Smooth muscle cell of the brain vasculature (primary cell): ENCODE results near the gene NMNAT3.
"Not testable (repeated sequence)": the region's sequence is repeated elsewhere in the genome, so short reads cannot be mapped to it uniquely, and the experiment has no call there.

Experiments used
- DNase-seq: peaks from one replicate; pipeline ENCODE4 v3.0.0-alpha.2; 2012; ENCODE audit warnings: low read depth, low spot score

The NMNAT3 gene

DNA sequence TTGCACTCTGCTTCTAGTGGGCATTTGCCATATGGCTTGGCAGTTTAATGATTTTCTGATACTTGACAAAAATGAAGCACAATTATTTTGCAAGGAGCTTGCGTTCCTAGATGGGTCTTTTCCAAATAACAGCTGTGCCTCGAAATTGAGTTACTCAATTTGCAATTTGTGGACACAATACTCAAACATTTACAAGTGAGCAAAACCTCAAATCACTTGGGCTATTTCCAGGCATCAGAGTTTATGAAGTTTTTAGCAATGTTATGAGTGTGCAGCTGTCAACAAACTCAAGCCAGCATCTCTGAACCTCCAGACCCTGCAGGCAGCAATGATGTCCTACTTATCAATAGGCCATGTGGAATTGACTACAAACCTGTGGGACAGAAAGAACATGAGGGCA, 41.3 kb downstream of the NMNAT3 start:
- DNase-seq = no peak

DNA sequence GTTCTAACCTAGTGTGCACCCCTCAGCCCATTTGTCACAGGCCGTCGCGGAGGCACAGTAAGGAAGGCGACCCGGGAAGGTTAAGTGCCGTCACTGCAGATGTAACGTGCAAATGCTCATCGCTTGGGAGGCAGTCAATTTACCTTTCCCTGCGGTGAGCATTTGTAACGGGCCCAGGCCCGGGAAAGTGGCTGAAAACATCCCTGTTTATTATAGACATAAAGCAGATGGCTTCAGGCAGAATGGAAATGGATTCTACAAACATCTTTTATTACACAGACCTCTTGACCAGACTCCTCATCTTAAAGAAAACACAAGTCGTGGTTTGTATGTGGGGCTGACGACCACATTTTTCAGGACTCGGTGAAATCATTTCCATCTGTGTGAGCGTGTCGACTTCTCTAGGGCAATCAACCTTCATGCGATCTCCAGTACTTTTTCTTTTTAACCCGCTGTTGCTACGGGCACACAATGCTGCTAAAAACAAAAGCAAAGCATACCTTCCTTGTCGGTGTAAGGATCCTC, 43.6 kb downstream of the NMNAT3 start:
- no peak for DNase-seq

DNA sequence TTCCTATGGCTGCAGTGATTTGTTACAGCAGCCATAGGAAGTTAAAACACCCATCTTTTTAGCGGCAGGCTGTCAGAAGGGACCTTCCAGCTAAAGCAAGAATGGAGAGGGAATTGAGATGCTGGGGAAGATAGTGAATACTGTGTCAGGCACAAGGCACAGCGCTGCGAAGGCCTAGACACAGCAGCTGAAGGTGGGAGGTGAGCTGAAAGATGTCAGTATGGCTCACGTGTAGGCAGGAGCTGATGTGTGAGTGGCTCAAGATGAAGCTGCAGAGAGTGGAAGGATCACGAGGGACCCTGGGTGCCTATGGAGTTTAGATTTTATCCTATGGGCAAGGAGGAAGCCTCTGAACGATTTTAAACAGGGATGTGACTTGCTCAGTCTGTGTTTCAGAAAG, 44.3 kb downstream of the NMNAT3 start:
- DNase-seq = no peak

DNA sequence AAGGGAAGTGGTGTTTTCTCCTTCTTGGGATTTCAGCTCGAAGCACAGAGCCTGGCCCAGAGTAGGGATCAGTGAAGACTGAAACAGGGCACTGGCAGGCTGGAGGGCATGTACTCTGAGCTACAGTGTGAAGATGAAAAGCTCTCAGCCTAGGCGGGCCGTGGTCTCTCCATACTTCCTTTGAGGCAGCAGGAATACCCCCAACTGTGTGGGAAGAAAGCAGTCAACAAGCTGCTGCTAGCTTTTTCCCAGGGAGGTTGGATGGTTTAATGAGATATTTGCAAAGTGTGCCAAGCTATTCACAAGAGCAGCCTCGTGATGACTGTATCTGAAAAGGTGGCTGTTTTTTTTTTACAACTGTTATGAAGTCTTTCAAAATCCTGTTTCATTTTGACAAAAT, 47.2 kb downstream of the NMNAT3 start:
- DNase-seq = peak; percentile 12

DNA sequence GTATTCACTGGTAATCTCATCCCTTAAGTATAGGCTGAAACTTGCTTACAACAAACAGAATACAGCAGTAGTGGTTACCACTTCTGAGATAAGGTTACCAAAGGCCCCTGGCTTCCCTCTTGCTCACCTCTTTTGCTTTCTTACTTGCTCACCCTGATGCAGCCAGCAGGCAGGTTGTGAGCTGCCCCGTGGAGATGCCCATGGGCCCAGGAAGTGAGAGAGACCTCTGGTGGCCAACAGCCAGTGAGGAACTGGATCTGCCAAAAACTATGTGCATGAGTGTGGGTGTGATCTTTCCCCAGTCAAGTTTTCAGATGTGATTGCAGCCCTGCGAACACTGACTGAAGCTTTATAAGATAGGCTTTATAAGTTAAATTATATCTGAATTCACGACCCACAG, 48.7 kb downstream of the NMNAT3 start:
- no peak for DNase-seq

DNA sequence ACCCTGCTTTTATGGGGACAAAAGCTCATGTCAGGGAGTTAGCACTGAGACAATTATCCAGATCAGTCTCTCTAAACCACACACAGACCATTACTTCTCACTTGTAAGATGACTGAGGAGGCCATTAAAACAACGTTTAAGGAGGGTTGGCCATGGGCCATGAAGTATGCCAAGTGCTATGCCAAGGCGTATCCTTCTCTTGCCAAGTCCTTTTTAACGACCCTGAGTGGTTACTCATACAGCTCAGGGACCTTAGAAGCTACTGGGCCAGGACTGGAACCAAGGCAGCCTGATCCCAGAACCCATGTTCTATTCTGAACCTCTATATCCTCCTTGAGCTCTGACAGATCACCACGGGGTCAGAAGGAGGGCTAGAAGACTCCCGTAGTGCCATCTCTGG, 50.0 kb downstream of the NMNAT3 start:
- DNase-seq = no peak

DNA sequence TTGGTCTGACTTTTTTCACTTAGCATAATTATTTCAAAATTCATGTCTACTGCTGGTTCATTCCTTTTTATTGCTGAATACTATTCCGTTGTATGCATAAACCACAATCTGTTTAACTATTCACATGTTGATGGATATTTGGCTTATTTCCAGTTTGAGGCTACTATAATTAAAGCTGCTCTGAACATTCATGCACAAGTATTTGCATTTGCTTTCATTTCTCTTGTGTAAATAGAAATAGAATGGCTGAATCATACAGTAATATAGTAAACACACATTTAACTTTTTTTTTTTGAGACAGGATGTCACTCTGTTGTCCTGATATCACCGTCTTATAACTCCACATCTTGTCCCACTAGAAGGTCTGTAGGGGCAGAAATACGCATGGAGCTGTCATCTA, 57.3 kb downstream of the NMNAT3 start:
- DNase-seq = no peak

DNA sequence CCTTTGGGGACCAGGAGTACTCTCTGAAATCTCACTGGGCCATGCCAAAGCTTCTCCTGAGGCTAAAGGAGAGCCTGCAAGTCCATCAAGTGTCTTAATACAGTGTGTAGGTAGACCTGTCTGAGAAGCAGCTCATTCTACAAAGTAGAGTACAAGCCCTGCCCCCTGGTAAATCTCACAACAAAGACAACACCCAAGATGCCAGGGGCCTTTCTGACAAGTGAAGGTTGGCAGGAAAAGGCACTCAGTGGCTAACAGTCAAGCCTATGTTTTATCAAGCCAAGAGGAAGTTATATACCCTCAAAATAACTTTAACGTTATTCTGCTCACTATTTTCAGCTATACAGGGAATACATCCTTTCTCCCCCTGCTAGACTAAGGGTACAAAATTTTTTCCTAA, 58.3 kb downstream of the NMNAT3 start:
- DNase-seq = no peak

DNA sequence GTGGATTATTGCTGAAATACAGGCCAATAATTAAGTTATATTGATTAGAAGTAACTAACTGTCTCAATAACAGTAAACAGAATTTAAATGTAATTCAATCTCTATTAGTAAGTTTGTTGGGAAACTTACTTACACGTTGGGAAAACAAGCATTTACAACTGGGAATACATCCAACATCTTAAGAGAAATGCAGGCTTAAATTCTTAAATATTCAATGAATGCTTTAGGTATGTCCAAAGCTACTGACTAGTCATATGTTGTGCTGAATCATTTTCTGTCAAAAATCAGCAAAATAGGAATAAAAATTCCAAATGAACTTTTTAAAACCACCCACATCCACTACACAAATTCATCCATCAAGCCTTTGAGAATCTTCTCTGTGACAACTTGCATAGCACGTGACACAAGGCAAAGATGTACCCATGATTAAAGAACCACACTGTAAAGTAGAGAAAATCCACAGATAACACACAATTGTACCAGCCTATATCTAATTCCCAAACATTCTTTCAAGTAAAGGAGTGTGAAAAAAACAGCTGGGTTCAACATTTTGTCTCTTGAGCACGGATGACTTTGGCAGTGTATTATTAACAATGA, 60.0 kb downstream of the NMNAT3 start:
- DNase-seq = no peak

DNA sequence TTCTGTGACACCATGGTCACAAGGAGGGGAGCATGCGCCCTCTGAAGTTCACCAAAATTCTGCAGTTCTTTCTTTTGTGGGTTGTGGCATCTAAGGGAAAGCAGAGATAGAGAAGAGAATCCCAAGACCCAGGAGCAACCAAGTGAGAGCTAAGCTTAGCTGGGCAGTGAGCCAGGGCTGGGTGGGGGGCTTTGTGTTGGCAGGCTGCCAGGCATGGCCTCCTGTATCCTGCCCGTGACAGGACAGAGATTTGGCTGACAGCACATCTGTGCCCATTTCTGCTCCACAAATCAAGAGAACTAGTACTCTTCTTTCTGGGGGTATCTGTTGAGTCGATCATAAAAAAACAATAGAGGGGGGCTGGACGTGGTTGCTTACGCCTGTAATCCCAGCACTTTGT, 66.2 kb downstream of the NMNAT3 start:
- no peak for DNase-seq

DNA sequence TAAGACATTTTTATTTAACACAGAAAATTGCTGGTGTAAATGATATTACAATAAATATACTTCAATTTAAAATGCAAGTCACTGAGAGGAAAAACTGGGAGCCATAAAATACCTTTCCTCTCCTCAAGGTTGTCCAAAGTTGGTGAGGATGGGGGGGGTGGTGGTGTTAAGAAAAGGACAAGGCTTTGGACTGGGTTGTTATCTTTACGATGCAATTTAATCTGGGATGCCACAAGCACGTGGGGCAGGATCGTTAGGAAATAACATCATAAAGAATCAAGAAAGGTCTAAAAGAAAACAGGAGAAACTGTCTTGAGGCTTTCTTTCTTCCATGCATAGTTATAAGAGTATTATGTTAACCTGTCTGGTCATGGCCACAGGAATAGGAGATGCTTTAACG, 66.9 kb downstream of the NMNAT3 start:
- no peak for DNase-seq

DNA sequence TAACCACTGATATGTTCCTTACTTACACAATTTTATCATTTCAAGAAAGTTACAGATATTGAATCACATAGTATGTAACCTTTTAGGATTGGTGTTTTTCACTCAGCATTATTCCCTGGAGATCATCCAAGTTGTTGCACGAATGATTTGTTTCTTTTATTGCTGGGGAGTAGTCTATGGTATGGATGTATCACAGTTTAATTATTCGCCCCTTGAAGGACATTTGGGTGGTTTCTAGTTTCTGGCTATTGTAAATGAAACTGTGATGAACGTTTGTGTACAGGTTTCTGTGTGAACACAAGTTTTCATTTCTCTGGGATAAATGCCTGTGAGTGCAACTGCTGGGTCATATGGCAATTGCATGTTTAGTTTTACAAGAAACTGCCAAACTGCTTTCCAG, 68.8 kb downstream of the NMNAT3 start:
- DNase-seq = no peak

DNA sequence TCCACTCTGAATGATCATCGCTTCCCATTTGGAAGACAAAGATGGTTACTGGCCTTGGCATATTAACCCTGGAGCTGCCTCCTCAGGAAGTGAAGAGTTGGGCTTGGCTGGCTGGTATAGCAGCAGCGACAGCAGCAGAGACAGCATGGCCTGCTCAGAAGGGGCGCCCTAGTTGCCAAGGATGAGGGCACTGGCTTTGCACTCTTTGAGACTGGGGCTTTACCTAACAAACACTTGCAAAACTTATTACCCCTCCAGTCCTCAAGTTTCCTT, 69.7 kb downstream of the NMNAT3 start:
- DNase-seq = no peak

DNA sequence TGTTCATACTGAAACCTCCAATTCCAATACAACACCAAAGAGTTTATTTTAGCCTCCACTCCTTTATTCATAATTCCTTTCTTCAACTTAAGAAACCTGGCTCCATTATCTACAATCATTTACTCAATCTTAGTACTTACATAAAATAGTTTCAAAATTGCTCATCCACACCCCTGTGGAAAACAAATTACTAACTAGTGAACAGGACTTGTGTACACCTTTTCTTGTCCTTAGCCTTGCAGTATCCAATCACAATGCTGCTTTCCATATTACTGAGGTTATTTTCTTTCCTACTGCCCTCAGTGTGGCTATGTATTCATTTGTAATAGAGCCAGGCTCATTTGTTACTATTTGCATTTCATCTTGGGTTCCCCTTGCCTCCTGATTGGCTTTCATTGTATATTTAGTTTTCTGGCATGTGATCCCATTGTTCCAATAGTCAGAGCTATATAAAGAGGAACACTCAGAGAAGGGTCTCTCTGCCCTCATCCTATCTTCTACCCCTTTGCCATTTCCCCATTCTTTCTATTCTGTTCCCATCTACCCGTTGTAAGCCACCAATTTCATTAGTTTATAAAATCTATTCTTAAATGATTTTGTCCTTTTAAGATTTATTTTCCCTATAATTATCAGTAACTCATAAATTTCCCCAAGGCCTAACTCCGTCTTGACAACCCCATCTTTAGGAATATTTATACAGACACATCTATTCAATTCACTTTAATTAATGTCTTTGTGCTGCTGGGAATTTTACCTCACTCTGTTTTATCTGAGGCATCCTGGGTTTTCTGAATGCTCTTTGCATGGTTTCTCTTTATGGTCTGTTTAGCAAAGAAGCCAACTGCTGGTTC, 70.3 kb downstream of the NMNAT3 start:
- no peak for DNase-seq

DNA sequence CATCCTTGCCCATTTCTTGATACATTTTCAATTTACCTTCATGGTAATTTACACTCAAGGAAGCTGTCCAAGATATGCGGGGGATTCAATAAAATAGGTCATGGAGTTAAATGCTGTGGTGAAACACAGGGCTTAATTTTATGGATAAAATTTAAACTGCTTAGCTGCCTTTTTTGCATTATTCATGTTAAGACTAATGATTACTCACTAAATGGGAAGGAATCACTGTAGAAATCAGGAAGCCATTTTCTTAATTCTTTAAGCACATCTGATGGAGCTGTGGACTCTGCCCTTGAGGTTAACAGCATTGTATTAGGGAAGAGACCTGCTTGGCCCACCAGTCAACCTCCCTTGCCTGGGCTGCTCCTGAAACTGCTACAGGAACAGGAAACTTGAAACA, 75.8 kb downstream of the NMNAT3 start:
- DNase-seq = no peak

DNA sequence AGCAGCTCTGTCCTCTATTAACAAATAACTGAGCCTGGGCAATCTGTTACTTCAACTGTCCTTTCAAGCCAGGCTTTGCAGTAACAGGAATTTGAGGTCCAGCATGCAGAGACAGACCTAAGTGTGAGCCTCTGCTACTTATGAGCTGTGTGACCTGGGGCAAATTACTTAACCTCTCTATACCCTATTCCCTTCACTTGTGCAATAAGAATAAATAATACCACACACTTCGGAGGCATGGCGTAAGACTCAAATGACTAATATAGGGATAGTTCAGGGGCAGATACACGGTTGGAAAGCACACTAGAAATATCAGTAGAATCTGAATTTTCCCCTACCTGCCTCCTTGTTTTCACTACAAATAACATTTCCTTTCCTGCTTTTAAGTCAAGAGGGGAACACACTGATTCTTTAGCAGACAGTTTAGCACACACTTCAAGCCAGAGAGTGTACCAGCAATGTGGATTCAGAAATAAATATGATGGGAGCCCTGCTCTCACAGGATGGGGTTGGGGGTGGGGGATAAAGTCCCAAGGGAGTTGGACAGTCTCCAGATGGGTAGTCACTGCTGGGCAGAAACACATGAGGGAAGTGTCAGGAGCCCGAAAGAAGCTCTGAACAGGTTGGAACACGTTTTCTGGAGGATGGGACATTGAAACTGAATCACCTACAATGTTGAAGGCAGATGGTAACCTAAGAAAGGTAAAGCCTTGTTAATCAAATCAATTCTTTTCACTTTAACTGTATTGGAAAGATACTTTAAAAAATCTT, 76.4 kb downstream of the NMNAT3 start:
- DNase-seq = no peak

DNA sequence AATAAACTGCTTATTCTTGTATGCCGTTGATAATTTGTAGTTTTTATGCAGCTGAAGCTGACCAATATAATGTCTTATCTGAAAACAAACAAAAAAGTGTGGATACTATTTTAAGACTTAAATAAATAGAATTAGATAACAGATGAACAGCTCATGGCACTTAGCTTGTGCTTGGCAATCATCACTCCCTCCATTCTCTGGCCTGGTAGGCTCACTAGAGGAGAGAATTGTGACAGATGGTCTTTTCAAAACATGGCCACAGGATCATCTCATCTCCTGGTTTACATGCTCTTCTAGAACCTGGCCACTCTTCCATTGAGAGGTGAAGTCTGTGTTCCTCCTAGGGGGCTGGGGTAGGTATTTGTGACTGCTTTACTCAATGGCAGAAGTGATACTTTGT, 79.8 kb downstream of the NMNAT3 start:
- no peak for DNase-seq

DNA sequence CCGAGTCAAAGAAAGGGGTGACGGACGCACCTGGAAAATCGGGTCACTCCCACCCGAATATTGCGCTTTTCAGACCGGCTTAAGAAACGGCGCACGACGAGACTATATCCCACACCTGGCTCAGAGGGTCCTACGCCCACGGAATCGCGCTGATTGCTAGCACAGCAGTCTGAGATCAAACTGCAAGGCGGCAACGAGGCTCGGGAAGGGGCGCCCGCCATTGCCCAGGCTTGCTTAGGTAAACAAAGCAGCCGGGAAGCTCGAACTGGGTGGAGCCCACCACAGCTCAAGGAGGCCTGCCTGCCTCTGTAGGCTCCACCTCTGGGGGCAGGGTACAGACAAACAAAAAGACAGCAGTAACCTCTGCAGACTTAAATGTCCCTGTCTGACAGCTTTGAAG, 86.6 kb downstream of the NMNAT3 start:
- DNase-seq = not testable (repeated sequence)

DNA sequence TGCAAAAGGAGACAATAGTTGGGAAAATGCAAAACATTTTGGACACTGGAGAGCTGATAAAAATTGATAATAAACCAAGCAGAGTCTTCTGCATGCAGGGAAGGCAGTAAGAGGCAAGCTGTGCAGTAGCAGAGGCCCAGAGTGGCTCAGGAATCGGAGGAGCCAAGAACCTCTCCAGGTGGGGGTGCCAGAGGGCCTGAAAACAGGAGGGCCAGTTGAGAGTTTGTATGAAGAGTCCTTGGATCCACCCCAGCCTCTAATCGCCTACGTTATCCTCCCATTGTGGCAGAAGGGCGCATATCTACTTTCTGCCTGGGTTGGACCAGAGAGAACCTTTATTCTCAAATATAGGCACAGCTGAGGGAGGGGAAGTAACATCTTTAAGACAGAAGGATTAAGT, 89.3 kb downstream of the NMNAT3 start:
- DNase-seq = no peak

DNA sequence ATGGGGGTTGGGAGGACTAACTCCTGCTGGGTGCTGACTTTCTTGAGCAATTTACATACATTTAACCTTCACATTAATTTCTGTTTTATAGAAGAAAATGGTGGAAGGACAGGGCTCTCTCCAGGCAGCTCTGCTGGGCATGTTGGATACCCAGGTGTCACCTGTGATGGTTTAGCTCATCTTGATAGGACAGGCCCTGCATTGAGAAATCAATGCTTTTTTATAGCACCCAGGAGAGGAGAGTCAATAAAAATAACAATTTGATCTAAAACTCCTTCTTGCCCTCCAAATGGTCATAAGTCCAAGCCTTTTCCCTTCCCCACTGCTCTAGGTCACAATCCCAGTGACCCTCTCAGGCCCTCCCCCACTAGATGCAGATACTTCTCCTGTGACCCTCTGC, 90.0 kb downstream of the NMNAT3 start:
- DNase-seq = no peak

DNA sequence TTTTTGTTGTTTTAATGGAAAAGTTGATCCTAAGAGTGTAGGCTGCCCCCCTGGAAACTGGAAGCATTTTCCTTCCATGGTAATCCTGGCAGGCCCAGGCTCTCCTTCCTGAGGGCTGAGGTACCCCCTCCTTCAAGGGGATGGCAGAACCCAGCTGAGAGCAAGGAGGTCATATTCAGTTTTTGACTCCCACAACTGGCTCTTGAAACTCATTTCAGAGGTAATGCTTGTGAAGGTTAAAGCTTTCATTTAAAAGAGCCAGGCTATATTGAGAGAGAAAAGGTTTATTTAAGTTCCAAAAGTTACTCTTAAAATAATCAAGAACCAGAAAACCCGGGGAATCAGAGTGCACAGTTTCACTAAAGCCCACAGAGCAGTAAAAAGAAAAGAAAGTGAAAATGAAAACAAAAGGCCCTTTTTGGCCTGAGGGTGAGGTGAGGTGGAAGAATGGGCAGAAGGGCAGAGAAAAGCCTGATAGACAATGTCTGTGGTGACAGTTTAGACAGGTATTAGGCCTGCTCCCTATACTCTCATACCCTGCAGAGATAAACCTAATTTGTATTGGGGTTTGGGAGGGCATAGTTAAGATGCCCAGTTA, 91.3 kb downstream of the NMNAT3 start:
- DNase-seq = no peak

DNA sequence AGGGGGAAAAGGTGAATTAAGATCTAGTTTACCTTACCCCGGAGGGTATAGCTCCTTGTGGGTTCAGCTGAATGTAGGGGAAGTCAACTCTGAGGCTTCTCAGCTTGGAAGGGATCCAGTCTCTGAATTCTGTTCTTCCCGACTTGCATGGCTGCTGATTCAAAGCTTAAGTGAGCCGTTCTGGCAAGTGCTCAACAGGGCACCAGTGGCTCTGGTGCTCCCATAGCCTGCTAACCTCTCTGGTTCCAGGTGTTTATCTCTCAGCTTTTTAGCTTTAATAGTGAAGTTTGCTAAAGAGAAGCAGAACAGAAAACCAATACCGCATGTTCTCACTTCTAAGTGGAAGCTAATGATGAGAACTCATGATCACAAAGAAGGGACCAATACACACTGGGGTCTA, 92.0 kb downstream of the NMNAT3 start:
- no peak for DNase-seq
